Tibial nerve (tissue), 4 donors: ENCODE measurements around the gene CAMK2G. TPM values are rescaled to one million over a fixed set of nuclear protein-coding genes. Genes with fewer than 3 reads are reported as not detected.
A peak's percentile ranks its signal among the peaks of the same experiment; 100 is the strongest.
"Not testable (repeated sequence)": the region's sequence is repeated elsewhere in the genome, so short reads cannot be mapped to it uniquely, and the experiment has no call there.

Experiments used
- DNase-seq, 2 donors: peaks; one replicate each; pipeline ENCODE4 v3.0.0-alpha.2; 2019; ENCODE audit warnings: low spot score in 2 of 2
- H3K27ac ChIP-seq, 4 donors: fragments of 200-600 bp; sonication (generic) in 3 of 4; one replicate each; pipeline ENCODE4 v1.5.1; 2017 to 2019; ENCODE audit warnings: mild to moderate bottlenecking in 1 of 4
- H3K27me3 ChIP-seq, 2 donors: fragments of 200-600 bp; sonication (generic) in 1 of 2; one replicate each; pipeline versions ENCODE4 v1.5.1 to v1.6.0; 2017 to 2019
- H3K36me3 ChIP-seq, 3 donors: fragments of 200-600 bp; sonication (generic); one replicate each; pipeline ENCODE4 v1.5.1; 2018 to 2019
- H3K4me1 ChIP-seq, 4 donors: fragments of 200-600 bp; sonication (generic) in 3 of 4; one replicate each; pipeline ENCODE4 v1.5.1; 2017 to 2019
- H3K4me3 ChIP-seq, 4 donors: fragments of 200-600 bp; sonication (generic) in 3 of 4; one replicate each; pipeline ENCODE4 v1.5.1; 2017 to 2019; ENCODE audit warnings: mild to moderate bottlenecking in 1 of 4, moderate library complexity in 1 of 4
- H3K9me3 ChIP-seq, 4 donors: fragments of 200-600 bp; sonication (generic) in 3 of 4; one replicate each; pipeline ENCODE4 v1.5.1; 2017 to 2019
- CTCF ChIP-seq, 5 experiments: fragments of 200-600 bp in 3 of 5; fragments of 450-650 bp in 2 of 5; sonication (generic) in 3 of 5; IDR thresholded peaks; one replicate each; pipeline ENCODE4 v1.5.1; 2016 to 2019; ENCODE audit warnings: antibody characterized with exemption in 5 of 5, mild to moderate bottlenecking in 3 of 5, moderate library complexity in 2 of 5
- EP300 ChIP-seq, 2 donors: sonication (generic); formaldehyde crosslinking; IDR thresholded peaks; one replicate each; pipeline ENCODE4 v1.6.1; 2017; ENCODE audit warnings: antibody characterized with exemption in 2 of 2, mild to moderate bottlenecking in 1 of 2
- POLR2A ChIP-seq, 2 donors: fragments of 450-650 bp; IDR thresholded peaks; one replicate each; pipeline ENCODE4 v1.6.1; 2017; ENCODE audit warnings: antibody characterized with exemption in 2 of 2, mild to moderate bottlenecking in 2 of 2, moderate library complexity in 2 of 2
- WGBS, 2 donors: methylation state at CpG; one replicate each; pipeline ENCODE4 v1.1.5; 2018; 5-methylcytosine and 5-hydroxymethylcytosine counted together
- total RNA-seq, 4 donors: library from RNA; depleted of rRNA; stranded (reverse); fragments of >200 nt; gene quantifications; one replicate each; pipeline ENCODE4 v1.1.0, GENCODE V29; 2016

The CAMK2G gene
- total RNA-seq, 4 donors from 2014 or later: 26.4 to 43.5 (median 35.1) TPM

- TF ChIP-seq EP300 (IDR thresholded peaks at IDR 0.05) (no peak), POLR2A (IDR thresholded peaks at IDR 0.05) (no peak), CTCF (IDR thresholded peaks at IDR 0.05) (no peak)
- 80 to 84% methylated on average over 6 of the region's 6 CpGs for WGBS, 2 donors
- Histone ChIP-seq H3K4me1 (peaks cover 0 to 15% (median 3%) of the 10 kb centered on the region in 4 donors), H3K4me3 (no peak overlapping the region), H3K36me3 (no peaks in the 10 kb centered on the region), H3K27ac (no peak overlapping the region), H3K9me3 (no peaks in the 10 kb centered on the region), H3K27me3 (no peaks in the 10 kb centered on the region)
- no peak for DNase-seq
Observed at GRCh38 chr10:73901261-73901660, 26.9 kb upstream of the CAMK2G start.

- Histone ChIP-seq H3K9me3 (no peaks in the 10 kb centered on the region), H3K4me1 (peaks cover 0 to 9% (median 0%) of the 10 kb centered on the region in 4 donors), H3K27ac (peak overlapping the region in 1 of 4 donors; percentile 42), H3K4me3 (no peak overlapping the region), H3K27me3 (no peaks in the 10 kb centered on the region), H3K36me3 (no peaks in the 10 kb centered on the region)
- TF ChIP-seq EP300 (IDR thresholded peaks at IDR 0.05) (no peak), POLR2A (IDR thresholded peaks at IDR 0.05) (no peak), CTCF (IDR thresholded peaks at IDR 0.05) (no peak)
- DNase-seq: no peak
- WGBS, 2 donors: 68 to 82% methylated on average over 5 of the region's 5 CpGs
Observed at GRCh38 chr10:73900064-73900463, 25.7 kb upstream of the CAMK2G start.

- H3K4me1 ChIP-seq: peaks cover 0 to 9% (median 0%) of the 10 kb centered on the region in 4 donors
- H3K36me3 ChIP-seq: no peaks in the 10 kb centered on the region
- no peak overlapping the region for H3K4me3 ChIP-seq
- no peaks in the 10 kb centered on the region for H3K9me3 ChIP-seq
- no peaks in the 10 kb centered on the region for H3K27me3 ChIP-seq
- H3K27ac ChIP-seq: peak overlapping the region in 1 of 4 donors; percentile 42
- 62 to 63% methylated on average over 4 of the region's 4 CpGs for WGBS, 2 donors
- DNase-seq: no peak
- TF ChIP-seq EP300 (IDR thresholded peaks at IDR 0.05) (no peak), CTCF (IDR thresholded peaks at IDR 0.05) (no peak), POLR2A (IDR thresholded peaks at IDR 0.05) (no peak)
Observed at GRCh38 chr10:73899423-73899822, 25.1 kb upstream of the CAMK2G start.

- Histone ChIP-seq H3K27me3 (no peaks in the 10 kb centered on the region), H3K36me3 (no peaks in the 10 kb centered on the region), H3K4me1 (peaks cover 0 to 9% (median 0%) of the 10 kb centered on the region in 4 donors), H3K9me3 (no peaks in the 10 kb centered on the region), H3K27ac (peak overlapping the region in 1 of 4 donors; percentile 42), H3K4me3 (no peak overlapping the region)
- no peak for DNase-seq
- WGBS, 2 donors: 60 to 70% methylated on average over 2 of the region's 2 CpGs
- TF ChIP-seq EP300 (IDR thresholded peaks at IDR 0.05) (no peak), POLR2A (IDR thresholded peaks at IDR 0.05) (no peak), CTCF (IDR thresholded peaks at IDR 0.05) (no peak)
Observed at GRCh38 chr10:73898730-73899410, 24.5 kb upstream of the CAMK2G start.

GRCh38 chr10:73897693-73898092 lies 23.3 kb upstream of the CAMK2G start:
- TF ChIP-seq CTCF (IDR thresholded peaks at IDR 0.05) (no peak), POLR2A (IDR thresholded peaks at IDR 0.05) (no peak), EP300 (IDR thresholded peaks at IDR 0.05) (no peak)
- Histone ChIP-seq H3K27ac (no peak overlapping the region), H3K9me3 (no peaks in the 10 kb centered on the region), H3K4me1 (peaks cover 0 to 18% (median 0%) of the 10 kb centered on the region in 4 donors), H3K27me3 (no peaks in the 10 kb centered on the region), H3K4me3 (no peak overlapping the region), H3K36me3 (no peaks in the 10 kb centered on the region)
- 88 to 100% methylated on average over 1 of the region's 1 CpG for WGBS, 2 donors
- DNase-seq: no peak

- H3K4me1 ChIP-seq: peaks cover 0 to 24% (median 0%) of the 10 kb centered on the region in 4 donors
- not testable (repeated sequence) for H3K27me3 ChIP-seq, H3K27ac ChIP-seq, DNase-seq, H3K4me3 ChIP-seq, H3K9me3 ChIP-seq, H3K36me3 ChIP-seq
- WGBS, 2 donors: 98% methylated on average over 9 of the region's 9 CpGs
Observed at GRCh38 chr10:73895381-73895780, 21.0 kb upstream of the CAMK2G start.
